ENCODE results near the gene GLP2R.

GLP2R gene

DNA sequence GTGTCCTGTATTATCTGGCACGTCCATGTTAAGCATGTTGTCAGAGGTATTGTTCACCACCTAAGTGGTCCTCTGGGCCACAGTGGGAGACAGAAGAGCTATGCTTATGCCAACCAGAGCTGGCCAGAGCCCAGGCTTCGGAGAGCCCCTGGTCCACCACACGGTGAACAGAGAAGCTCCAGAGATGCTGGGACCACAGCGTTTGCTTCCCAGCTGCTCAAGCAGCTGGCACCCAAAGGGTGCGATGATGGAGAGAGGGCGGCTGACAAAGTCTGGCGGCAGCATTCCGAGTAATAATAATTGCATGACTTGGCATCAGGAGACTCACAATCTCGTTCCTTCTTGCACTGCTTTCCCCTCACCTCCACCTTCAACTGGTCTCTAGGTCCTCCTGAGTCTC lies 115.1 kb downstream of the GLP2R start:
- Histone ChIP-seq H3K27ac (no peak overlapping the region), H3K9me3 (ENCODE audit: severe bottlenecking) (peaks cover 4% of the 10 kb centered on the region), H3K36me3 (no peaks in the 10 kb centered on the region), H3K4me3 (ENCODE audit: low read depth, low read length) (no peak overlapping the region), H3K27me3 (ENCODE audit: insufficient read depth, low read depth, severe bottlenecking) (no peaks in the 10 kb centered on the region)
- no peak for DNase-seq
- TF ChIP-seq, protein P1, sequence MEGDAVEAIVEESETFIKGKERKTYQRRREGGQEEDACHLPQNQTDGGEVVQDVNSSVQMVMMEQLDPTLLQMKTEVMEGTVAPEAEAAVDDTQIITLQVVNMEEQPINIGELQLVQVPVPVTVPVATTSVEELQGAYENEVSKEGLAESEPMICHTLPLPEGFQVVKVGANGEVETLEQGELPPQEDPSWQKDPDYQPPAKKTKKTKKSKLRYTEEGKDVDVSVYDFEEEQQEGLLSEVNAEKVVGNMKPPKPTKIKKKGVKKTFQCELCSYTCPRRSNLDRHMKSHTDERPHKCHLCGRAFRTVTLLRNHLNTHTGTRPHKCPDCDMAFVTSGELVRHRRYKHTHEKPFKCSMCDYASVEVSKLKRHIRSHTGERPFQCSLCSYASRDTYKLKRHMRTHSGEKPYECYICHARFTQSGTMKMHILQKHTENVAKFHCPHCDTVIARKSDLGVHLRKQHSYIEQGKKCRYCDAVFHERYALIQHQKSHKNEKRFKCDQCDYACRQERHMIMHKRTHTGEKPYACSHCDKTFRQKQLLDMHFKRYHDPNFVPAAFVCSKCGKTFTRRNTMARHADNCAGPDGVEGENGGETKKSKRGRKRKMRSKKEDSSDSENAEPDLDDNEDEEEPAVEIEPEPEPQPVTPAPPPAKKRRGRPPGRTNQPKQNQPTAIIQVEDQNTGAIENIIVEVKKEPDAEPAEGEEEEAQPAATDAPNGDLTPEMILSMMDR (IDR thresholded peaks at IDR 0.05; ENCODE audit: low read depth, low read length): no peak

DNA sequence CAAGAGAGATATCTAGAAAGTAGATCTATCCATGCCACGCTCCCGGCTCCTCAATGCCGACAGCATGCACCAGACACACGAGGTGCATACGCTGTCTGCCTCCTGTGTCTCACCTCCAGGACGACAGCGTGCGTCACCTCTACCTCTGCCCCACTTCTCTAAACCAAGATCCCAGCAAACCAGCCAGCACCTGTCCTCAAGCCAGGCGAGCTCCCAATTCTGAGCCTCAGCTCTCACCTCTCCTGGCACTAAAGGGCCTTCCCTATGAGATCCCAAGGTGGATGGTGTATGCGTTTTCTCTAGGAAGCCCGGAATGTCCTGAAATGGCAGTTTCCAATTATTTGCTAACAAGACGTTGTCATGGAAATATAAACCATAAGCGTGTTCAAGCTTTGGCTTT lies 115.6 kb downstream of the GLP2R start:
- Histone ChIP-seq H3K27ac (no peak overlapping the region), H3K4me3 (ENCODE audit: low read depth, low read length) (no peak overlapping the region), H3K36me3 (no peaks in the 10 kb centered on the region), H3K27me3 (ENCODE audit: insufficient read depth, low read depth, severe bottlenecking) (no peaks in the 10 kb centered on the region), H3K9me3 (ENCODE audit: severe bottlenecking) (peaks cover 4% of the 10 kb centered on the region)
- TF ChIP-seq, protein P1 (IDR thresholded peaks at IDR 0.05; ENCODE audit: low read depth, low read length): no peak
- no peak for DNase-seq

Measured in WERI-Rb-1 (cell line).